GM19372 (cell line): ENCODE measurements around the gene TOLLIP.
"Not testable (repeated sequence)": the region's sequence is repeated elsewhere in the genome, so short reads cannot be mapped to it uniquely, and the experiment has no call there.

ENCODE experiments used
- ATAC-seq: cut with Tn5 transposase; IDR thresholded peaks from one replicate; pipeline ENCODE4 v1.9.1; 2021; ENCODE audit warnings: mild to moderate bottlenecking, low read depth, moderate library complexity; ENCODE audit not compliant: unreplicated experiment

TOLLIP gene

DNA sequence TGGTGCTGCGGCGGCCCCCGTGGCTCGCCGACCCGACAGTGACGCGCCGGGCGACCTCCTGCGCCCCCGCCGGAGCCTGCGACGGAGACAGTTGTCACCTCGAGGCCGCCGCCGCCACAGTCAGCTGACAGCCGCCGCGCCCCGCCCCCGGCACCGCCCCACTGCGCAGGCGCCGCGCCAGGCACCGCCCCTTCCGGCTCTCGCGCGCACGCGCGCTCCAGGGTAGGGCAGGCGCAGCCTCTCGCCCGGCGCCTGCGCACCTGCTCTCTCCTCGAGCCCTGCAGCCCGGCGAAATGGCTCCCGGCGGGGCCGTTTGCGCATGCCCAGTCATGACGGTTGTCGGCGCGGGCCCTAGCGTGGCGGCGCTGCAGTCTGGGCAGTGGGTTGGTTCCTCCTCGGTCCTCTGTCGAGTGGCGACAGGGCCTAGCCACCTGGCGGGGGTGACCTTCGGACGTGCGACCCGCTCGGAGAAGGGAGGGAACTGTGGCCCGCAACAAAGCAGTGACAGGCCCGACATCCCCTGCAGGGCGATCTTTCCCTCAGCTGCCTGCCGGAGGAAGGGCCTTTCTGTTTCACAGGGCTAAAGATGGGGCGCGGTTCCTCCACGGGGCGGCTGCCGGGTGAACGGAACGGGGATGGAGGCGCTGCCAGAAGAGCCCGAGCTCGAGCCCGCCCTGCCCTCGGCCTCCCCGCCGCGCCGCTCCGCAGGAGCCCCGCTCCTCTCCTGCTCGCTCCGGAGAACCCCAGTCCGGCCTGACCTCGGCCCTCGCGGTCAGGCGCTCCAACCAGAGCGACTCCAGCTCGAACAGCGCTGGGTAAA is at the start of gene TOLLIP:
Gene TOLLIP (minus strand): TSS at position 135 of the 820 bp plus-strand sequence. CDS start 134 bp downstream, at position 1.
- peak; percentile 79 for ATAC-seq

DNA sequence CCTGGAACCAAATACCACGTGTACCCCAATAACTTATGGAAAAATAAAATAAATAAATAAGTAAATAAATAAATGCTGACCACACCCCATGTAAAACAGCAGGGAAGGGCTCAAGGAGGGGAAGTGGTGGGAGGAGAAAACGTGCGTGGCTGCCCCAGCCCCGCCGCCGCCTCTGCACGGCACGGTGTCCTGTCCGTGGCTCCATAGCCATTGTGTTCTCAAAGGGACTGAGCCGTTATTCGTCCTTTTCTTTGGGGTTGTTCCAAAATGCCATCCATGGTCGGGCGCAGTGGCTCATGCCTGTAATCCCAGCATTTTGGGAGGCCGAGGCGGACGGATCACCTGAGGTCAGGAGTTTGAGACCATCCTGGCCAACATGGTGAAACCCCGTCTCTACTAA is 49.5 kb upstream of the TOLLIP start:
- ATAC-seq: not testable (repeated sequence)

DNA sequence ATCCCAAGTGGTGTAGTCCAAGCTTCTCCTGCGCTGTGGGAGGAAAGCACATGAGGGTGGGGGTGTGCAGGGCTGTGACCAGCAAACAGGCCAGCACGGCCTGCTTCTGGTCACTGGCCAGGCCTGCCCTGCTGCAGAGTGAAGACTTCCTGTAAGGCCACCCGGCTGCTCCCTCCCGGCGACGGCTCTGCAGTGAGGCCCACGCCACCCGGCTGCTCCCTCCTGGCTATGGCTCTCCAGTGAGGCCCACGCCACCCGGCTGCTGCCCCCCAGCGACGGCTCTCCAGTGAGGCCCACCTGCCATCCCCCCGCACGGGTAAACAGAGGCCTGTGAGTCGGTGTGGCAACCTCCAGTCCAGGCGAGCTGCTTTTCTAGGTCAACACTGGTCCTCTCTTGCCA is 48.9 kb upstream of the TOLLIP start:
- ATAC-seq: no peak

DNA sequence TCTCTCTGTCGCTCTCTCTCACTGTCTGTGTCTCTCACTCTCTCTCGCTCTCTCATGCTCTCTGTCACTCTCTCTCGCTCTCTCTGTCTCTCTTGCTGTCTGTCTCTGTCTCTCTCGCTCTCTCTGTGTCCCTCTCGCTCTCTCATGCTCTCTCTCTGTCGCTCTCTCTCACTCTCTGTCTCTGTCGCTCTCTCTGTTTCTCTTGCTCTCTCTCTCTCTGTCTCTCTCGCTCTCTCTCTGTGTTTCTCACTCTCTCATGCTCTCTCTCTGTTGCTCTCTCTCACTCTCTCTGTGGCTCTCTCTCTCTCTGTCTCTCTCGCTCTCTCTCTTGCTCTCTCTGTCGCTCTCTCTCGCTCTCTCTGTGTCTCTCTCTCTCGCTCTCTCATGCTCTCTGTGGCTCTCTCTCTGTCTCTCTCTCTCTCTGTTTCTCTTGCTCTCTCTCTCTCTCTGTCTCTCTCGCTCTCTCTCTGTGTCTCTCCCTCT is 47.1 kb upstream of the TOLLIP start:
- ATAC-seq: no peak

DNA sequence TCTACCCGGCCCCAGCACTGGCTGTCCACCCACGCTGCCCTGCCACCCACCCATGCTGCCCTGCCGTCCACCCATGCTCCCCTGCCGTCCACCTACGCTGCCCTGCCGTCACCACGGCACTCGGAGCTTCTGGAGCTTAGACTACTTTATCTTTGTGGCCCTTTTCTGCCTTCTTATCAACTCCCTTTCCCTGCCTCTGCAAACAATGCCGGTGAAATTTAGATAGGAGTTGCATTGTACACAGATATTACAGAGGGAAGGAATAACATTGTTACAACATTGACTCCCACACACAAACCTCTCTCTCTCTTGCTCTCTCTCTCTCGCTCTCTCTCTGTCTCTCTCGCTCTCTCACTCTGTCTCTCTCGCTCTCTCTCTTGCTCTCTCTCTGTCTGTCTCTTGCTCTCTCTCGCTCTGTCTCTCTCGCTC is 46.6 kb upstream of the TOLLIP start:
- no peak for ATAC-seq

DNA sequence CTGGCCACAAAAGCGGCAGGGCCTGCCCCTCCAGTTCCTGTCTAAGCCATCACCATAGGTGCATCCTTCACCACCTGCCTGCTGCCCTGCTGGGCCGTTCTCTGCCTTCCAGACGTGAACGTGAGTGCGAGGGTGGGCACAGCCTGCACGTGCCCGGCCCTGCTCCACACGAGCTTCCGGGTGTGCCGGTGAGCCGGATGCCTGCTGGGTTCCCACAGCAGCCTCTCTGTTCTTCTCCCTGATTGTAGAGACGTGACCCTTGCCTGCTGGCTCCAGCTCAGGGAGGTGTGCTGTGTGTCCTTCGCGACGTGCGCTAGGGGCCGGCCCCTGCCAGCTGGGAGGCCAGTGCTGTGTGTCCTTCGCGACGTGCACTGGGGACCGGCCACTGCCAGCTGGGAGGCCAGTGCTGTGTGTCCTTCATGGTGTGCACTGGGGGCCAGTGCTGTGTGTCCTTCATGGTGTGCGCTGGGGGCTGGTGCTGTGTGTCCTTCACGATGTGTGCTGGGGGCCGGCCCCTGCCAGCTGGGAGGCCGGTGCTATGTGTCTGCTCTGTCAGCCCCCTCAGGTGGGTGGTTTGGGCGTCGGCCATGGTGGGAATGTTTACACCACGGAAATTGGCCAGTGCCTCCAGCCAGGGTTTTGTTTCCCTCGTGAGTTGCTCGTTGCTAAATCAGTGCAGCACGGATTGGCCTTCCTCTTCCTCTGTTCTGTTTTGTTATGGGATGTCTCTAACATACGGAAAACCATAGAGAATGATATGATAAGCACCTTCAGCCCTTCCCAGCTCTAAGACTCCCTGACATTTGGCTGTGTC is 44.9 kb upstream of the TOLLIP start:
- ATAC-seq: no peak

DNA sequence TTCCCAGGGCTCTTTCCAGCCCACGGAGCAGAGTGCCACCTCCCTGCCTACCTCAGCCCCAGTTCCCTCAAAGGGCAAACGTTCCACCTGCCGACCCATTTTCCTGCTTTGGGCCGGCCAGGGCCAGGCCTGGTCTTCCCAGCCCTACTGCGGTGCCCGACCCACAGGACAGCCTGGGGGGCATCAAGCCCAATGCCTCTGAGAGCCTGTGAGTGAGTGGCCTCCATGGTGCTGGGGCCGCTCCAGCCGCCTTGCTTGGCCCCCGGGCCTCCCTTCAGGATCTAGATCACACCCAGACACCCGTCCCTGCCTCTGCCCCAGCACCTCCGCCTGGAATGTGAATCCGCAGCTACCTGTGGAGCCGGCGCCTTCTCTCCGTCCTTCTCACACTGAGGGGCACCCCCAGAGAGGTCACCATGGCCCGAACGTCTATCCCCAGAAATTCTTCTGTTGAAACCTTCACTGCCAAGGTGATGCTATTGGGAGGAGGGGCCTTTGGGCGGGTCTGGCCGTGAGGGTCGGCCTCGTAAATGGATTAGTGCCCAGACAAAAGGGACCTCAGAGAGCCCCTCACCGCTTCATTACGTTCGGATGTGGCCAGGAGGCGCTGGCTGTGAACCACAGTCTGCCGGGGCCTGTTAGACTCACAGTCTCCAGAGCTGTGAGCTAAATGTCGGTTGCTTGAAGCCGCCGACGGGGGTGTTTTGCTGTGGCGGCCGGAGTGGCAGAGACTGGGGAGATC is 44.1 kb upstream of the TOLLIP start:
- ATAC-seq: no peak

DNA sequence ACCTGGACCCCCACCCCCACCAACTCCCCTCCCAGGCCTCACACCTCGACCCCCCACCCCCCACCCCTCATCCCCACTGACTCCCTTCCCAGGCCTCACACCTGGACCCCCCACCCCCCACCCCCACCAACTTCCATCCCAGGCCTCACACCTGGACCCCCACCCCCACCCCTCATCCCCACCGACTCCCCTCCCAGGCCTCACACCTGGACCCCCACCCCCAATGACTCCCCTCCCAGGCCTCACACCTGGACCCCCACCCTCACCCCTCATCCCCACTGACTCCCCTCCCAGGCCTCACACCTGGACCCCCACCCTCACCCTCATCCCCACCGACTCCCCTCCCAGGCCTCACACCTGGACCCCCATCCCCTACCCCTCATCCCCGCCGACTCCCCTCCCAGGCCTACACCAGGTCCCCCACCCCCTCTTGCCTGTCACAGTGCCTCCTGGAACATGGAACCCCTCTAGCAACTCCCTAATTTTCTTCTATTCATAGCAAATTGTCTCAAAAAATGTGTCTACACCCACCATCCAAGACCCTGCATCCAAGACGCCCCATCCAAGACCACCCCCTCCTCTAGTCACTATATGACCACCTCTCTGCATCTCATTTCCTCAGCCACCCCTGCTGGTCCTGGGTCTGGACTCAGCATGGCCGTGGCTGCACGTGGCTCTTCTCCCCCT is 43.4 kb upstream of the TOLLIP start:
- no peak for ATAC-seq

DNA sequence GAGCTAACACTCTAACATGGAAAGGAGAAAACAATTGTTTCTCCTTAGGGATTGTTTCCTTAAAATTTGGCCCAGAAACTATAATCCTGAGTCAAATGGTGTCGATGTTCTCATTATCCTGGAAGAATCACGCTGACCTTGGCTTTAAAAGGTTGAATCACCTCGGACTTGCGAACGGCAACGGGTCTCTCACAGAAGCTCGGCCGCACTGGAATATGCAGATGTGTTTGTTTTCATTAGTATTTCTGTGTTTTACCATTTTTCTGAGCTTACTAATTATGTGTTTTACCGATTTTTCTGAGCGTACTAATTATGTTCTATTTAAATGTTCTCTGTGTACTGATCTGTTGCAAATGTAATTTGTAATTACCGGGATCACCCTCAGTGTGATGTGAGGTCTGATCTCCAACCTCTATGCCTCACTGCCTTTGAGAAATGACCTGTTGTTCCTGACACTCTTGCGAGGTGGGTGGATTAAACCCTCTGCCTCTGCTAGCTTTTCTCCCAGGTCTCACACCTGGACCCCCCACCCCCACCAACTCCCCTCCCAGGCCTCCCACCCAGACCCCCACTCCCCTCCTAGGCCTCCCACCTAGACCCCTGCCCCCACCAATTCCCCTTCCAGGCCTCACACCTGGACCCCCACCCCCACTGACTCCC is 42.0 kb upstream of the TOLLIP start:
- ATAC-seq: no peak

DNA sequence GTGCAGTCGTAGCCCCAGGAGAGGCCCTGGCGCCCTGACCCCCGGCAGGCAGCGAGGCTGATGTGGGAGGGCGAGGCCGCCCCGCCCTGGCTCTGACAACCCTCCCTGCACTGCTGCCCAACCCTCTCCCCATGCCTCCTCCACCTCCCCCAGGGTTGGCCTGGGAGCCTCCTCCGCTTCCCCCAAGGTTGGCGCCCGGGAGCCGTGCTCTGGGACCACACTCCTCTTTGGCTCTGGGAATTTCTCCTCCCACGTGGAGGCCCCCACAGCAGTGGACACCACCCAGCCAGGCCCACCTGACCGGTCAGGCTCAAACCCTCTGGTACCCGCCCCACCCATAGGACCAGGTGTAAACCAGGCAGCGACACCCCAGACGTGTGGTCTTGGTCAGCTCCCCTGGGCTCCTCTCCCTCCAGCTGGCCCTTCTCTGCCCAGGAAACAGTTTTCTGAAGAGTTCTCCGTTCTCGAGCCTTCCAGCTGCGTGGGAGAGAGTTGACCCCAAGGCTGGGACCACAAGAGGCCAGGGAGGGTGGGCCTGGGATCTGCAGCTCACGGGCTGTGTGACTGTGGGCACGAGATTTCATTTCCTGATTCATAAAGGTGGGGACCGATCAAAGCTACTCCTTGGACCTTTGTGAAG is 40.8 kb upstream of the TOLLIP start:
- ATAC-seq: no peak

DNA sequence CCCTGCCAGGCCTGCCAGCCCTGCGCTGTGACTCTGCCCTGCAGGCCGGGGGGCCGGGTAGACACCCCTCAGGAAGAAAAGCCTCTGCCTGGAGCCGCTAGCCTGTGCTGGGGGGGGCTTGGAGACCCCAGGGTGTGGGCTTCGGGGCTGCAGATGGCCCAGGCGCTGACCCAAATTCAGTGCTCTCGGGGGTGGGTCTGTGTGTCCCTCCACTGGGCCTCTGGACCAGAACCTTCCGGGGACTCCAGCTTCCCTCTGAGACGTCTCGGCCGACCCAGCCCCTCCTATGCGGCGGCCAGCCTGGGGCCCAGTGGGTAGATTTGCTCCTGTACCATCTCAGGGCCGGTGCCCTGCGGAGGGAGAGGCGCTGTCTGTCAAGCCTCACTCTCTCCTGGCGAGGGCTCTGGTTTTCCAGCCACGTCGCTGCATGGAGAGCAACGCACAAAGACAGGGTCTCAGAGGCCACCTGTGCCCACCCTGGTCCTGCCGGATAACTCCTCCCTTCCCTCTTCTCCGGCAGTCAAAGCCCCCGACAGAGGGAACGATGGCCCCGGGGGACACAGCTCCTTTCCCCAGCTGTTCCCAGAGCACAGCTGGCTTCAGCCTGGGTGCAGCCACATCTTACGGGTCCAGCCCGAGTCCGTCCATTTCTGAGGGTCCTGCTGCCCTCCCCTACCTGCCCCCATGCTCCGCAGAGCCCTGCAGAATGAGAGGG is 40.1 kb upstream of the TOLLIP start:
- ATAC-seq: no peak

DNA sequence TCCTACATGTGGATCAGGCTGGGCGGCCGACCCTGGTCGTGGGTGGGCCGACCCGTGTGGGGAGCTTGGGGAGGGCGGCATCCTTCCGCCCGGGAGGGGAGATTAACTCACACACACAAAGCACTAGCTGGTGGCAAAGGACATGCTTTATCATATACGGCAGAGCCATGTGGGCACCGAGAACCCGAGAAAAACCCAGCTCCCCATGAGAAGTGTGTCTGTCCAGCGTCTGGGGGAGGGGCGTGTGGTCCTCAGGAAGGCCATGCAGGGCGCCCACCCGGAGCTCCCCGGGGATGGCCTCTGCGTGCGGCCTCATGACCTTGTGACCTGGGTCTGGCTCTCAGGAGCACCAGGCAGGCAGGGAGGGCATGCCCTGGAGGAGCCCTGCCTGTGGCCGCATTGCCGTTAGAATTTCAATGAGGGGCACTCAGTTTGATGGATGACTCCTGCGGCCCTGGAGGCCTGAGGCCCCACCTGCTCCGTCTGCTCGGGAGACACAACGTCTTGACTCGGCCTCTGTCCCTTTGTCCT is 39.4 kb upstream of the TOLLIP start:
- no peak for ATAC-seq

DNA sequence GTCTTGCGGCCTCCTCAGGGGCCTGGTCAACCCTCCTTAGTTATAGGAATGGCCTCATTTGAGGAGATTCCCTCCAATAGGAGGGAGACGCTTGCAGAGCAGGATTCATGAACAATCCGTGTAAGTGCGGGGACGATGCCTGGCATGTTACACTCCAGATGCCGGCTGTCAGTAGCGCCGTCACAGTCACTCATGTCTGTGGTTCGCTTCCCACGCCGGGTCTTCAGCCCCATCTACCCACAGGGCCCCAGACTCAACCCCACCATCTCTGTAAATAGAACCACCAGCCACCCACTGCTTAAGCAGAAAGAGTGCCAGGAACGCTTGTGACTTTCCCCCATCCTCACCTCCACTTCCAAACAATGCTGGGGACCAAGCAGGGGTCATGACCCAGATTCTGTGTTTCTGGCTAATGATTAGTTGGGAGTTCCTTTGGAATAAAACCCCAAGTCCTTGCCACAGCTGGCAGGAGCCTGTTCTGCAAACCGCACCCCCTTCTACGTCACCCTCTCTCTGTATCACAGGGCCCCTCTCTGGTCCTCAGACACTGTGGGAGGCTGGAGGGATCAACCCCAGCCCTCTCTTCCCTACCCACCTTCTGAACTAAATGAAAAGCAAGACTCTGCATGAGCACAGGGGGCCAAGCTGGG is 38.8 kb upstream of the TOLLIP start:
- ATAC-seq: no peak

DNA sequence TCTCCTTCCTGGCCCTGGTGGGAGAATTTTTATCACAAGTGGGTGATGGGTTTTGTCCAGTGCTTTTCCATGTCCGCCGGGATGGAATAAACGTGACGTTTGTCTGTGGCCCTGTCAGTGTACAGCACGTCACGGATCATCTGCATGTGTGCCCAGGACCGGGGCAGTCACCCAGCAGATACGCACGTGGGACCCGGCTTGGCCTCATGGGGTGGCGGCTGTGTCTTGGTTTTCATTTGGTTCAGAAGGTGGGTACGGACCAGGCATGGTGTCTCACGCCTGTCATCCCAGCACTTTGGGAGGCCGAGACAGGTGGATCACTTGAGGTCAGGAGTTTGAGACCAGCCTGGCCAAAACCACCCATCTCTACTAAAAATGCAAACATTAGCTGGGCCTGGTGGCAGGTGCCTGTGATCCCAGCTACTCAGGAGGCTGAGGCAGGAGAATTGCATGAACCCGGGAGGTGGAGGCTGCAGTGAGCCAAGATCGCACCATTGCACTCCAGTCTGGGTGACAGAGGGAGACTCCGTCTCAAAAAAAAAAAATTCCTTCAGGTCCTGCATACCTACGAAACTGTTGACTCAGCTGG is 38.1 kb upstream of the TOLLIP start:
- not testable (repeated sequence) for ATAC-seq

DNA sequence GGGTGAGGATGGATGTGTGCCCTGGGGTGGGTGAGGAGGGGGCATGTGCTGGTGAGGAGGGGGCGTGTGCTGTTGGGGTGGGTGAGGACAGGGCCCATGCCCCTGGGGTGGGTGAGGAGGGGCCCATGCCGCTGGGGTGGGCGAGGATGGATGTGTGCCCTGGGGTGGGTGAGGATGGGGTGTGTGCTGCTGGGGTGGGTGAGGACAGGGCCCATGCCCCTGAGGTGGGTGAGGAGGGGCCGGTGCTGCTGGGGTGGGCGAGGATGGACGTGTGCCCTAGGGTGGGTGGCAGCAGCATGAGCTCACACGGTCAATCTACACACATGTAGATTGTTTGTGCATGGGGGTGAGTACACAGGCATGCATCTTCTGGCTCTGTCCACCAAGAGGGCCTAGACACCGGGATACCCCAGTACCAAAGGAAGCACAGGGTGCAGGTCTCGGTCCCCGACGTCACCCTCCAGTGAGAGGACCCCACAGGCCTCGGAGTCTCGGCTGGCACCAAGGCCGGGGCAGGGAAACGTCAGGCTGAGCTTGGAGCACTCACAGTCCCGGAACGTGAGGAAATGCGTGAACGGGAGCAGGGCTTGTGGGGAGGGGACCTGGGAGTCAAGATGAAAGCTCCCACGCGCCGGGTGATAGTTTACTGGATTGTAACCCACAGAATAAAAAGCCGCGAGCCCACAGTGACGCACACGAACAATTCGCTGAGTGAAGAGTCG is 37.4 kb upstream of the TOLLIP start:
- ATAC-seq: no peak

DNA sequence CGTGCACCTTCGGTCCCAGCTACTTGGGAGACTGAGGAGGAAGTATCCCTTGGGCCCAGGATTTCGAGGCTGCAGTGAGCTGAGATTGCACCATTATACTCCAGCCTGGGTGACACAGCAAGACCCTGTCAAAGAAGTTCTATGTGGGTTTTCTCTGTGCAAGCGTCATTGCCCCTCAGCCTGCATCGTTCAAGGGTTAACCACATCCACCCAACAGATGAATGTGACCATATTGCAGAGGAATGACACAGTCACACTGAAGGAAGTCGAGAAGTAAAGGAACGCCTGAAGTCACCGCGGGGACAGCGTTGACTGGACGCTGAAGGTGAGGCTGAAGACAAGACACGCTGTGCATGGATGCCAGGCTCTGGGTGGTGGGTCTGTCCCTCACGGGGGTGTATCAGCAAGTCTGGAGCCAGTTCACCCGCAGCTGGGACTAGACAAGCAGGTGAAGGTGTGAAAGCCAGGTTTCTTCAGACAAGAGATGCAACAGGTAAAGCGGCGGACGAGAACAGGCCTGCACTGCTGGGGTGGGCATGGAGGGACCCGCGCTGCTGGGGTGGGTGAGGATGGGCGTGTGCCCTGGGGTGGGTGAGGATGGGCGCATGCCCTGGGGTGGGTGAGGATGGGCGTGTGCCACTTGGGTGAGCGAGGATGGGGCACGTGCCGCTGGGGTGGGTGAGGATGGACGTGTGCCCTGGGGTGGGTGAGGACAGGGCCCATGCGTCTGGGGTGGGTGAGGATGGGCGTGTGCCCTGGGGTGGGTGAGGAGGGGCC is 36.5 kb upstream of the TOLLIP start:
- ATAC-seq: no peak
